Upper lobe of left lung (tissue), 4 donors: ENCODE results near the gene SPATA31D4.

ENCODE experiments used
- CTCF ChIP-seq, 6 experiments: fragments of 450-650 bp in 4 of 6; fragments of 200-600 bp in 2 of 6; sonication (generic) in 2 of 6; IDR thresholded peaks; one replicate each; pipeline ENCODE4 v1.5.1; 2016 to 2019; ENCODE audit warnings: antibody characterized with exemption in 6 of 6
- EP300 ChIP-seq, 4 donors: sonication (generic); formaldehyde crosslinking; IDR thresholded peaks; one replicate each; pipeline ENCODE4 v1.5.1; 2017; ENCODE audit warnings: antibody characterized with exemption in 4 of 4, control low read depth in 2 of 4
- POLR2A ChIP-seq, 4 donors: fragments of 450-650 bp; IDR thresholded peaks; one replicate each; pipeline ENCODE4 v1.5.1; 2016 to 2017; ENCODE audit warnings: antibody characterized with exemption in 4 of 4, mild to moderate bottlenecking in 2 of 4
- POLR2AphosphoS5 ChIP-seq, 2 donors: sonication (generic); formaldehyde crosslinking; IDR thresholded peaks; one replicate each; pipeline ENCODE4 v1.5.1; 2017; ENCODE audit warnings: antibody characterized with exemption in 2 of 2

- TF ChIP-seq CTCF (IDR thresholded peaks at IDR 0.05) (no peak), POLR2AphosphoS5 (IDR thresholded peaks at IDR 0.05) (no peak), POLR2A (IDR thresholded peaks at IDR 0.05) (no peak), EP300 (IDR thresholded peaks at IDR 0.05) (no peak)
Measured at GRCh38 chr9:81953096-81953495, 24.9 kb downstream of the SPATA31D4 start.
